ENCODE results near the gene TMEM94.
"Not testable (repeated sequence)": the region's sequence is repeated elsewhere in the genome, so short reads cannot be mapped to it uniquely, and the experiment has no call there.

Gene TMEM94

GRCh38 chr17:75456417-75457046 is at the start of gene TMEM94:
TSS of gene TMEM94 (plus strand) at chr17:75456635. CDS start at chr17:75471906, 15,271 bp downstream.
- peak within 1 kb of the TSS; percentile 87 for H3K4me3 ChIP-seq (ENCODE audit: low read length)
- no peak for TF ChIP-seq ZNF274 (IDR thresholded peaks at IDR 0.05; ENCODE audit: low read depth, low read length)

GRCh38 chr17:75407655-75408352 is 48.6 kb upstream of the TMEM94 start:
- no peak overlapping the region for H3K4me3 ChIP-seq (ENCODE audit: low read length)
- TF ChIP-seq ZNF274 (IDR thresholded peaks at IDR 0.05; ENCODE audit: low read depth, low read length), result no peak

- no peak overlapping the region for H3K4me3 ChIP-seq (ENCODE audit: low read length)
- no peak for TF ChIP-seq ZNF274 (IDR thresholded peaks at IDR 0.05; ENCODE audit: low read depth, low read length)
Measured at GRCh38 chr17:75410141-75410540, 46.3 kb upstream of the TMEM94 start.

- H3K4me3 ChIP-seq (ENCODE audit: low read length), result no peak overlapping the region
- no peak for TF ChIP-seq ZNF274 (IDR thresholded peaks at IDR 0.05; ENCODE audit: low read depth, low read length)
Measured at GRCh38 chr17:75411328-75412067, 44.9 kb upstream of the TMEM94 start.

- no peak for TF ChIP-seq ZNF274 (IDR thresholded peaks at IDR 0.05; ENCODE audit: low read depth, low read length)
- H3K4me3 ChIP-seq (ENCODE audit: low read length), result no peak overlapping the region
Measured at GRCh38 chr17:75412455-75413317, 43.7 kb upstream of the TMEM94 start.

GRCh38 chr17:75414488-75414887 is 41.9 kb upstream of the TMEM94 start:
- H3K4me3 ChIP-seq (ENCODE audit: low read length), result no peak overlapping the region
- TF ChIP-seq ZNF274 (IDR thresholded peaks at IDR 0.05; ENCODE audit: low read depth, low read length), result no peak

- no peak for TF ChIP-seq ZNF274 (IDR thresholded peaks at IDR 0.05; ENCODE audit: low read depth, low read length)
- H3K4me3 ChIP-seq (ENCODE audit: low read length), result no peak overlapping the region
Measured at GRCh38 chr17:75416006-75416405, 40.4 kb upstream of the TMEM94 start.

GRCh38 chr17:75417054-75417580 is 39.3 kb upstream of the TMEM94 start:
- no peak overlapping the region for H3K4me3 ChIP-seq (ENCODE audit: low read length)
- TF ChIP-seq ZNF274 (IDR thresholded peaks at IDR 0.05; ENCODE audit: low read depth, low read length), result no peak

- no peak overlapping the region for H3K4me3 ChIP-seq (ENCODE audit: low read length)
- no peak for TF ChIP-seq ZNF274 (IDR thresholded peaks at IDR 0.05; ENCODE audit: low read depth, low read length)
Measured at GRCh38 chr17:75418531-75418930, 37.9 kb upstream of the TMEM94 start.

- no peak overlapping the region for H3K4me3 ChIP-seq (ENCODE audit: low read length)
- TF ChIP-seq ZNF274 (IDR thresholded peaks at IDR 0.05; ENCODE audit: low read depth, low read length), result no peak
Measured at GRCh38 chr17:75428543-75429469, 27.6 kb upstream of the TMEM94 start.

- no peak for TF ChIP-seq ZNF274 (IDR thresholded peaks at IDR 0.05; ENCODE audit: low read depth, low read length)
- no peak overlapping the region for H3K4me3 ChIP-seq (ENCODE audit: low read length)
Measured at GRCh38 chr17:75430159-75430974, 26.1 kb upstream of the TMEM94 start.

GRCh38 chr17:75433218-75433783 is 23.1 kb upstream of the TMEM94 start:
- H3K4me3 ChIP-seq (ENCODE audit: low read length), result no peak overlapping the region
- TF ChIP-seq ZNF274 (IDR thresholded peaks at IDR 0.05; ENCODE audit: low read depth, low read length), result no peak

GRCh38 chr17:75434433-75434832 is 22.0 kb upstream of the TMEM94 start:
- not testable (repeated sequence) for H3K4me3 ChIP-seq (ENCODE audit: low read length)

- not testable (repeated sequence) for H3K4me3 ChIP-seq (ENCODE audit: low read length)
Measured at GRCh38 chr17:75437404-75437803, 19.0 kb upstream of the TMEM94 start.

Measured in GM08714 (cell line).